BLaER1 treated with 17β-estradiol and CSF1 and Interleukin-3, amounts not matched to agents 10 nM and 100 nM (cell line): ENCODE measurements around the gene DMRTC2.
A peak's percentile ranks its signal among the peaks of the same experiment; 100 is the strongest.

ENCODE experiments used
- H3K27ac ChIP-seq, 11 experiments: shearing (Covaris generic); formaldehyde crosslinking; 2 replicates each; pipeline ENCODE4 v1.8.1; 2022
- H3K27me3 ChIP-seq, 11 experiments: shearing (Covaris generic); formaldehyde crosslinking; 2 replicates each; pipeline ENCODE4 v1.8.1; 2022
- H3K36me3 ChIP-seq, 11 experiments: shearing (Covaris generic); formaldehyde crosslinking; 2 replicates each; pipeline ENCODE4 v1.8.1; 2022
- H3K4me1 ChIP-seq, 10 experiments: shearing (Covaris generic); formaldehyde crosslinking; 2 replicates each; pipeline ENCODE4 v1.8.1; 2022
- H3K4me2 ChIP-seq, 11 experiments: shearing (Covaris generic); formaldehyde crosslinking; 2 replicates each; pipeline ENCODE4 v1.8.1; 2022
- H3K4me3 ChIP-seq, 10 experiments: shearing (Covaris generic); formaldehyde crosslinking; 2 replicates each; pipeline ENCODE4 v1.8.1; 2022
- H3K9ac ChIP-seq, 11 experiments: shearing (Covaris generic); formaldehyde crosslinking; 2 replicates each; pipeline ENCODE4 v1.8.1; 2022
- H3K9me3 ChIP-seq, 11 experiments: shearing (Covaris generic); formaldehyde crosslinking; replicated peaks in 1 of 11; 2 replicates each; pipeline ENCODE4 v1.8.1; 2022
- H4K20me1 ChIP-seq, 11 experiments: shearing (Covaris generic); formaldehyde crosslinking; 2 replicates each; pipeline ENCODE4 v1.8.1; 2022
- Cebpa-rat ChIP-seq, 11 experiments: shearing (Covaris generic); IDR thresholded peaks; 2 replicates each; pipeline ENCODE4 v1.8.1; 2022

DMRTC2 gene

GRCh38 chr19:41851456-41851855 lies 6.6 kb downstream of the DMRTC2 start:
- Histone ChIP-seq H4K20me1 (no peaks in the 10 kb centered on the region), H3K36me3 (no peaks in the 10 kb centered on the region), H3K4me2 (no peak overlapping the region), H3K4me3 (no peak overlapping the region), H3K9ac (no peak overlapping the region), H3K9me3 (no peaks in the 10 kb centered on the region), H3K4me1 (peaks cover 0 to 8% (median 2%) of the 10 kb centered on the region in 10 experiments; a peak in 5 of 20 replicates), H3K27ac (no peak overlapping the region), H3K27me3 (no peaks in the 10 kb centered on the region)
- no peak for TF ChIP-seq Cebpa-rat (IDR thresholded peaks at IDR 0.05)

GRCh38 chr19:41853344-41853743 lies 8.5 kb downstream of the DMRTC2 start:
- no peak for TF ChIP-seq Cebpa-rat (IDR thresholded peaks at IDR 0.05)
- Histone ChIP-seq H3K4me1 (peaks cover 0 to 21% (median 14%) of the 10 kb centered on the region in 10 experiments; a peak in 16 of 20 replicates), H3K27ac (no peak overlapping the region), H3K9ac (no peak overlapping the region), H3K4me3 (no peak overlapping the region), H3K36me3 (no peaks in the 10 kb centered on the region), H3K9me3 (no peaks in the 10 kb centered on the region), H4K20me1 (no peaks in the 10 kb centered on the region), H3K27me3 (no peaks in the 10 kb centered on the region), H3K4me2 (peak overlapping the region in 1 of 11 experiments; percentile 33; a peak in 1 of 22 replicates)

- H3K9ac ChIP-seq: no peak overlapping the region
- no peak for TF ChIP-seq Cebpa-rat (IDR thresholded peaks at IDR 0.05)
- H3K9me3 ChIP-seq: no peaks in the 10 kb centered on the region
- H3K27me3 ChIP-seq: no peaks in the 10 kb centered on the region
- peak overlapping the region in 2 of 11 experiments; percentile 17 to 33; a peak in 4 of 22 replicates for H3K4me2 ChIP-seq
- H3K27ac ChIP-seq: no peak overlapping the region
- H3K4me3 ChIP-seq: no peak overlapping the region
- H4K20me1 ChIP-seq: no peaks in the 10 kb centered on the region
- peaks cover under 1 to 25% (median 18%) of the 10 kb centered on the region in 10 experiments; a peak in 17 of 20 replicates for H3K4me1 ChIP-seq
- H3K36me3 ChIP-seq: no peaks in the 10 kb centered on the region
These were observed 8.9 kb downstream of the DMRTC2 start for GRCh38 chr19:41853768-41854167.

GRCh38 chr19:41859213-41859617 lies 14.4 kb downstream of the DMRTC2 start:
- Histone ChIP-seq H3K27me3 (no peaks in the 10 kb centered on the region), H3K9me3 (no peaks in the 10 kb centered on the region; a peak in 1 of 22 replicates), H3K36me3 (peaks cover 34 to 38% (median 37%) of the 10 kb centered on the region in 11 experiments), H3K4me3 (peak overlapping the region; percentile 40 to 97 (median 94); a peak in 15 of 20 replicates), H3K4me2 (peak overlapping the region; percentile 60 to 80 (median 73)), H3K27ac (peak overlapping the region in 9 of 11 experiments; percentile 36 to 100 (median 99); a peak in 16 of 22 replicates), H3K4me1 (peaks cover 39 to 63% (median 54%) of the 10 kb centered on the region in 10 experiments), H4K20me1 (peaks cover 34 to 38% (median 36%) of the 10 kb centered on the region in 11 experiments), H3K9ac (peak overlapping the region; percentile 59 to 100 (median 99); a peak in 20 of 22 replicates)
- no peak for TF ChIP-seq Cebpa-rat (IDR thresholded peaks at IDR 0.05)

- peak within 1 kb of the TSS; percentile 95 to 100 (median 98) for H3K4me2 ChIP-seq
- H3K36me3 ChIP-seq: peaks cover 40 to 44% (median 44%) of the 10 kb centered on the region in 11 experiments
- H3K27me3 ChIP-seq: no peaks in the 10 kb centered on the region
- peaks cover 45 to 65% (median 60%) of the 10 kb centered on the region in 10 experiments for H3K4me1 ChIP-seq
- peak within 1 kb of the TSS; percentile 96 to 100 (median 99) for H3K9ac ChIP-seq
- H3K27ac ChIP-seq: peak within 1 kb of the TSS; percentile 91 to 100 (median 99)
- no peak; a peak in 1 of 22 replicates for TF ChIP-seq Cebpa-rat (IDR thresholded peaks at IDR 0.05)
- peak within 1 kb of the TSS; percentile 90 to 98 (median 96) for H3K4me3 ChIP-seq
- H3K9me3 ChIP-seq: no peaks in the 10 kb centered on the region; a peak in 1 of 22 replicates
- H4K20me1 ChIP-seq: peaks cover 40 to 44% (median 42%) of the 10 kb centered on the region in 11 experiments
These were observed 15.0 kb downstream of the DMRTC2 start, which contains the start of gene RPS19 for GRCh38 chr19:41859618-41860418. TSS of gene RPS19 (plus strand) at chr19:41860255. CDS start at chr19:41860775, 520 bp downstream.

- Histone ChIP-seq H3K27me3 (no peaks in the 10 kb centered on the region), H3K27ac (peak overlapping the region; percentile 91 to 100 (median 99)), H3K9me3 (no peaks in the 10 kb centered on the region; a peak in 1 of 22 replicates), H3K4me2 (peak overlapping the region; percentile 95 to 100 (median 98)), H3K36me3 (peaks cover 47 to 52% (median 51%) of the 10 kb centered on the region in 11 experiments), H3K4me3 (peak overlapping the region; percentile 90 to 98 (median 96)), H3K9ac (peak overlapping the region; percentile 96 to 100 (median 99)), H3K4me1 (peaks cover 52 to 70% (median 67%) of the 10 kb centered on the region in 10 experiments), H4K20me1 (peaks cover 47 to 52% (median 49%) of the 10 kb centered on the region in 11 experiments)
- TF ChIP-seq Cebpa-rat (IDR thresholded peaks at IDR 0.05): no peak
These were observed 15.7 kb downstream of the DMRTC2 start for GRCh38 chr19:41860419-41861115.

GRCh38 chr19:41861116-41861768 lies 16.4 kb downstream of the DMRTC2 start:
- no peaks in the 10 kb centered on the region for H3K27me3 ChIP-seq
- H3K4me2 ChIP-seq: peak overlapping the region; percentile 95 to 100 (median 98)
- peaks cover 52 to 59% (median 58%) of the 10 kb centered on the region in 11 experiments for H3K36me3 ChIP-seq
- H4K20me1 ChIP-seq: peaks cover 54 to 58% (median 56%) of the 10 kb centered on the region in 11 experiments
- peak overlapping the region; percentile 91 to 100 (median 99) for H3K27ac ChIP-seq
- TF ChIP-seq Cebpa-rat (IDR thresholded peaks at IDR 0.05): no peak
- H3K9ac ChIP-seq: peak overlapping the region; percentile 96 to 100 (median 99)
- H3K4me3 ChIP-seq: peak overlapping the region; percentile 90 to 98 (median 96)
- no peaks in the 10 kb centered on the region; a peak in 1 of 22 replicates for H3K9me3 ChIP-seq
- peaks cover 59 to 76% (median 74%) of the 10 kb centered on the region in 10 experiments for H3K4me1 ChIP-seq

GRCh38 chr19:41861846-41862245 lies 17.0 kb downstream of the DMRTC2 start:
- Histone ChIP-seq H3K36me3 (peaks cover 58 to 65% (median 64%) of the 10 kb centered on the region in 11 experiments), H3K9me3 (no peaks in the 10 kb centered on the region; a peak in 1 of 22 replicates), H3K27me3 (no peaks in the 10 kb centered on the region), H3K4me2 (peak overlapping the region; percentile 95 to 100 (median 98)), H4K20me1 (peaks cover 60 to 64% (median 62%) of the 10 kb centered on the region in 11 experiments), H3K4me3 (peak overlapping the region; percentile 90 to 98 (median 96)), H3K27ac (peak overlapping the region in 10 of 11 experiments; percentile 93 to 100 (median 99); a peak in 19 of 22 replicates), H3K4me1 (peaks cover 65 to 83% (median 80%) of the 10 kb centered on the region in 10 experiments), H3K9ac (peak overlapping the region; percentile 96 to 100 (median 99))
- no peak for TF ChIP-seq Cebpa-rat (IDR thresholded peaks at IDR 0.05)
